ENCODE measurements around the gene IRF4.

Gene IRF4

DNA sequence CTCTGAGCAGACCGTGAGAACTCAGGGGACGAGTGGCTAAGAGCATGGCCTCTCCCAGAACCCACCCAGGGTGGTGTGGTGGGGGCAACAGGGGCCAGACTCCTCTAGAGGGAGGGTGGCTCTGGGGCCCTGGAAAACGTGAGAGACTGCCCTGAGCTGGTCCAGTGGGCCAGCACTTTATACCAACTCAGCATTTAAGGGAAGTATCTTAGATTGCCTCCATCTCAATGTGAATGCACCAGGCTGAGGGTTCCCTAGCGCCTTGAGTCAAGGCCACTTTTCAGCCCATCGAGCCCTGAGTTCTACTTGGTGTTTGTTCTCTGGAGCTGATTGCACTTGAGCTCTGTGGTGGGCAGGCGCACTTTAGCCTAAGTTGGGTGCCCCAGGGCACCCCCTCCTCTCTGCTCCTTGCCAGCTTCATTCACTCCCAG lies 42.0 kb upstream of the IRF4 start:
- H3K27me3 Mint-ChIP-seq: no peaks in the 10 kb centered on the region

GRCh38 chr6:350371-350770 lies 41.2 kb upstream of the IRF4 start:
- peaks cover 50% of the 10 kb centered on the region for H3K4me1 Mint-ChIP-seq

More for the DNA sequence above, 42.0 kb upstream of the IRF4 start:
- H3K9me3 Mint-ChIP-seq: no peaks in the 10 kb centered on the region
- peaks cover 50% of the 10 kb centered on the region for H3K4me1 Mint-ChIP-seq
- H3K36me3 Mint-ChIP-seq: peaks cover 28% of the 10 kb centered on the region
- ATAC-seq (ENCODE audit: low read depth) (no peak), DNase-seq (ENCODE audit: low spot score in 2 of 2) (no peak)
- H3K4me3 Mint-ChIP-seq: no peak overlapping the region
- peak overlapping the region; percentile 6 for H3K27ac Mint-ChIP-seq

GRCh38 chr6:351011-351866 lies 40.3 kb upstream of the IRF4 start:
- Mint-ChIP-seq H3K9me3 (no peaks in the 10 kb centered on the region), H3K36me3 (peaks cover 24% of the 10 kb centered on the region), H3K4me1 (peaks cover 50% of the 10 kb centered on the region), H3K27ac (no peak overlapping the region), H3K27me3 (no peaks in the 10 kb centered on the region), H3K4me3 (no peak overlapping the region)
- no peak for ATAC-seq (ENCODE audit: low read depth)
- no peak for DNase-seq (ENCODE audit: low spot score in 2 of 2)

More at GRCh38 chr6:350371-350770, 41.2 kb upstream of the IRF4 start:
- Mint-ChIP-seq H3K4me3 (no peak overlapping the region), H3K9me3 (no peaks in the 10 kb centered on the region), H3K27me3 (no peaks in the 10 kb centered on the region), H3K27ac (no peak overlapping the region), H3K36me3 (peaks cover 27% of the 10 kb centered on the region)
- no peak for ATAC-seq (ENCODE audit: low read depth)
- no peak for DNase-seq (ENCODE audit: low spot score in 2 of 2)

DNA sequence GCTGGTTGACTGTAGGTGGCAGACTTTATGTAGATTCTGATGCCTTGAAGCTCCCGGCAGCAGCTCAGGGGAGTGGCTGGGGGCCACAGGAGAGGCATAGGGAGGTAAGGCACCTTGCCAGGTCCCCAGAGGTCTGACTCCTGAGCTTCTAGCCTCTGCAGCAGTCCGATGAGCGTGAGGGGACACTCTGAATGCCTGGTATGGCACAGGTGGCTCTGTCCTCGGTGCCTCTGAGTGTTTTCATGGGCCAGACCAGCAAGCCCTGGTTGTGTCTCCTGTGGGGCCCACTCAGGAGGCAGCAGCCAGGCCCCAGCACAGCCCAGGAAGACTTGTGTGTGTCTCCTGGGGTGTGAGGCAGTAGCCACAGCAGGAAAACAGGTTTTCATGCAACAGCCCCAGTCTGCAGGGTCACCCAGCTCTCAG lies 39.7 kb upstream of the IRF4 start:
- H3K4me3 Mint-ChIP-seq: no peak overlapping the region
- no peaks in the 10 kb centered on the region for H3K9me3 Mint-ChIP-seq
- ATAC-seq (ENCODE audit: low read depth) (no peak), DNase-seq (ENCODE audit: low spot score in 2 of 2) (no peak)
- peaks cover 24% of the 10 kb centered on the region for H3K36me3 Mint-ChIP-seq
- H3K27ac Mint-ChIP-seq: no peak overlapping the region
- no peaks in the 10 kb centered on the region for H3K27me3 Mint-ChIP-seq
- H3K4me1 Mint-ChIP-seq: peaks cover 47% of the 10 kb centered on the region

GRCh38 chr6:352474-352873 lies 39.1 kb upstream of the IRF4 start:
- ATAC-seq (ENCODE audit: low read depth): no peak

DNA sequence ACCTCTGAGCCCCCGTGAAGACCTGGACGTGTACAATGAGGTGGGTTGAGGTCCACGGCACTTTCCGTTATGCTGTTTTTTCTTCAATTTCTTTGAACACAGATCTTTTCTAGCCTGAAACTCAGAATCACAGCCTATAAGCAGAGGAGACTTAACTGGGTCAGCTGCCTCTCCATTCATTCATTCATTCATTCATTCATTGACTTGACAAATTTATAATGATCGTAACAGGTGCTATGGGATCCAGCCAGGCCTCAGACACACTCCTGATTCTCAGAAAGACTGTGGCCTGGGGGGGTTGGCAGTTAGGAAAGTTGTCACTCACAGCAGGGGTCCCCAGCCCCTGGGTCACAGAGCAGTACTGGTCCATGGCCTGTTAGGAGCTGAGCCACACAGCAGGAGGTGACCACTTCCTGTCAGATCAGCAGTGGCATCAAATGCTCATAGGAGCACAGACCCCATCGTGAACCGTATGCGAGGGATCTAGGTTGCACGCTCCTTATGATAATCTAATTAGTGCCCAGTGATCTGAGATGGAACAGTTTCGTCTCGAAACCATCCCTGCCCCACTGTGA lies 38.6 kb upstream of the IRF4 start:
- ATAC-seq (ENCODE audit: low read depth): no peak
- Mint-ChIP-seq H3K4me3 (no peak overlapping the region), H3K27ac (no peak overlapping the region), H3K4me1 (peaks cover 44% of the 10 kb centered on the region), H3K36me3 (peaks cover 24% of the 10 kb centered on the region), H3K27me3 (no peaks in the 10 kb centered on the region), H3K9me3 (no peaks in the 10 kb centered on the region)
- no peak for DNase-seq (ENCODE audit: low spot score in 2 of 2)

More at GRCh38 chr6:352474-352873, 39.1 kb upstream of the IRF4 start:
- H3K27me3 Mint-ChIP-seq: no peaks in the 10 kb centered on the region
- no peak for DNase-seq (ENCODE audit: low spot score in 2 of 2)
- peaks cover 45% of the 10 kb centered on the region for H3K4me1 Mint-ChIP-seq
- no peak overlapping the region for H3K4me3 Mint-ChIP-seq
- H3K27ac Mint-ChIP-seq: no peak overlapping the region
- H3K9me3 Mint-ChIP-seq: no peaks in the 10 kb centered on the region
- H3K36me3 Mint-ChIP-seq: peaks cover 24% of the 10 kb centered on the region

- H3K4me3 Mint-ChIP-seq: no peak overlapping the region
- no peak for ATAC-seq (ENCODE audit: low read depth)
- no peaks in the 10 kb centered on the region for H3K27me3 Mint-ChIP-seq
- peaks cover 47% of the 10 kb centered on the region for H3K4me1 Mint-ChIP-seq
- peaks cover 18% of the 10 kb centered on the region for H3K36me3 Mint-ChIP-seq
- H3K27ac Mint-ChIP-seq: no peak overlapping the region
- no peak for DNase-seq (ENCODE audit: low spot score in 2 of 2)
- no peaks in the 10 kb centered on the region for H3K9me3 Mint-ChIP-seq
Measured at GRCh38 chr6:353642-354614, 37.6 kb upstream of the IRF4 start.

DNA sequence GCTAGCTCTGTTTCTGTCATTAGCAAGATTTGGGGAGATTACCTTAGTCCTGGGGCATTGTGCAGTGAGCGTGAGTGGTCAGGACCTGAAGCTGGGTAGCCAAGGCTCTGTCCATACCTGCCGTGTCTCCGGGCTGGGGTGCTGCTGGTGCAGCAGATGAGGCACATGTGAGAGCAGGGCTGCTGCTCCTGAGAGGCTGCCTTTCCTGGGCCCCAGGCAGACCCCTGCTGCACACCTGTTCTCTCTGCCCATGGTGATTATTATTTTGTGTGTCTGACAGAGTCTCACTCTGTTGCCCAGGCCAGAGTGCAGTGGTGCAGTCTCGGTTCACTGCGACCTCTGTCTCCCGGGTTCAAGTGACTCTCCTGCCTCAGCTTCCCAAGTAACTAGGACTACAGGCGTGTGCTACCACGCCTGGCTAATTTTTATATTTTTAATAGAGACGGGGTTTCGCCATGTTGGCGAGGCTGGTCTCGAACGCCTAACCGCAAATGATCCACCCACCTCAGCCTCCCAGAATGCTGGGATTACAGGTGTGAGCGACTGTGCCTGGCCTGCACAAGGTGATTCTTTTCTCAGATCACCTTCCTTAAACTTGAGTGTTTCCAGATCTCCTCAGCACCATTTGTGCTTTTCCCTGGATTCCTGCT lies 36.8 kb upstream of the IRF4 start:
- peaks cover 11% of the 10 kb centered on the region for H3K36me3 Mint-ChIP-seq
- peaks cover 44% of the 10 kb centered on the region for H3K4me1 Mint-ChIP-seq
- H3K27me3 Mint-ChIP-seq: no peaks in the 10 kb centered on the region
- no peaks in the 10 kb centered on the region for H3K9me3 Mint-ChIP-seq
- DNase-seq (ENCODE audit: low spot score in 2 of 2): no peak
- peak overlapping the region; percentile 96 for H3K27ac Mint-ChIP-seq
- ATAC-seq (ENCODE audit: low read depth): no peak
- H3K4me3 Mint-ChIP-seq: no peak overlapping the region

- Mint-ChIP-seq H3K9me3 (no peaks in the 10 kb centered on the region), H3K27me3 (no peaks in the 10 kb centered on the region), H3K4me1 (peaks cover 41% of the 10 kb centered on the region), H3K36me3 (peaks cover 6% of the 10 kb centered on the region), H3K4me3 (peak overlapping the region; percentile 0), H3K27ac (peak overlapping the region; percentile 96)
- no peak for ATAC-seq (ENCODE audit: low read depth)
- DNase-seq (ENCODE audit: low spot score in 2 of 2): no peak
Measured at GRCh38 chr6:355373-356208, 36.0 kb upstream of the IRF4 start.

DNA sequence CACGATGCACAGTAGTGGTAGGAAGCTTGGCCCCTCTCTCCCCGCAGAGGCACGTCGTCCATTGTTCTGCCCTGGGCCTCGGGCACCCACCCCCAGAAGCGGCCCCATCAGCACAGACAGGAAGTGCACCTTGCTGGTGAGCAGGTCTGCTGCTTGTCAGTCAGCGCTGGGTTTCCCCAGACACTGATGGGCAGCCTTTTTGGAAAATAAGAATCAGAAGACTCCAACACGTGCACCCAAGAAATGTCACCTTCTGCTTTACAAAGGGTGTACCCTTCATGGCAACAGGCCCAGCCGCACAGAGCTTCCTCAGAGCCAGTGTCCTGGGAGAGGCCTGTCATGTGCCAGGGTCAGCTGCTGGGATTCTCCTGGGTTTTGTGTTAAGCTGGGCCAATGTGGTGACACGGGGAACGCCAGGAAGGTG lies 34.7 kb upstream of the IRF4 start:
- peak; percentile 87 for ATAC-seq (ENCODE audit: low read depth)
- Mint-ChIP-seq H3K36me3 (peaks cover 2% of the 10 kb centered on the region), H3K27ac (peak overlapping the region; percentile 96), H3K27me3 (no peaks in the 10 kb centered on the region), H3K9me3 (no peaks in the 10 kb centered on the region), H3K4me1 (peaks cover 48% of the 10 kb centered on the region), H3K4me3 (peak overlapping the region; percentile 60)
- peak in 1 of 2 donors; percentile 62 for DNase-seq (ENCODE audit: low spot score in 2 of 2)

- Mint-ChIP-seq H3K4me3 (peak overlapping the region; percentile 60), H3K9me3 (no peaks in the 10 kb centered on the region), H3K27ac (peak overlapping the region; percentile 96), H3K27me3 (no peaks in the 10 kb centered on the region), H3K4me1 (peaks cover 48% of the 10 kb centered on the region), H3K36me3 (no peaks in the 10 kb centered on the region)
- DNase-seq (ENCODE audit: low spot score in 2 of 2) (no peak), ATAC-seq (ENCODE audit: low read depth) (no peak)
Measured at GRCh38 chr6:357261-357790, 34.2 kb upstream of the IRF4 start.

GRCh38 chr6:357791-358341 lies 33.7 kb upstream of the IRF4 start:
- H3K27me3 Mint-ChIP-seq: no peaks in the 10 kb centered on the region
- ATAC-seq (ENCODE audit: low read depth) (no peak), DNase-seq (ENCODE audit: low spot score in 2 of 2) (no peak)
- peak overlapping the region; percentile 96 for H3K27ac Mint-ChIP-seq
- peak overlapping the region; percentile 61 for H3K4me3 Mint-ChIP-seq
- H3K36me3 Mint-ChIP-seq: no peaks in the 10 kb centered on the region
- H3K9me3 Mint-ChIP-seq: no peaks in the 10 kb centered on the region
- H3K4me1 Mint-ChIP-seq: peaks cover 48% of the 10 kb centered on the region

All from memory B cell (primary cell).